HG03039 (cell line): ENCODE results near the gene OR2H2.

Source experiments
- ATAC-seq: cut with Tn5 transposase; IDR thresholded peaks from one replicate; pipeline ENCODE4 v1.9.1; 2021; ENCODE audit warnings: mild to moderate bottlenecking, moderate library complexity; ENCODE audit not compliant: unreplicated experiment

Gene OR2H2

DNA sequence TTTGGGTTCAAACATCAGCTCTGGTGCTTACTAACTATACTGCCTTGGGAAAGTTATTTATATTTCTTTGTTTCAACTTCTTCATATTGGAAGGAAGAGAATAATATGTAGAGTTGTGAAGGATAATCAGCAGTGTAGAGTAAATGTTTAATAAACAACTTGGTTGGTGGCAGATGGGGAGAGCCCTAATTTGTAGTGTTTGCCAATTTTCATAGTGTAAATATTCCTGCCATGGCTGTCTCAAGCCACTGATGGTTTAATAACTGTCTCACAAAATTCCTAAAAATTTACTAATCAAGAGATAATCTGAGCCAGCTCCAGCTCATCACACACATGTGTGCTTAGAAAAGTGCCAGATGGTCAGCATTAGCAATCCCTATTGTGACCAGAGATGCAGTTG lies at the start of gene OR2H2:
Gene OR2H2 (plus strand): TSS at position 301 of the 400 bp plus-strand sequence. CDS start 2,824 bp downstream, outside the sequence.
- no peak for ATAC-seq

DNA sequence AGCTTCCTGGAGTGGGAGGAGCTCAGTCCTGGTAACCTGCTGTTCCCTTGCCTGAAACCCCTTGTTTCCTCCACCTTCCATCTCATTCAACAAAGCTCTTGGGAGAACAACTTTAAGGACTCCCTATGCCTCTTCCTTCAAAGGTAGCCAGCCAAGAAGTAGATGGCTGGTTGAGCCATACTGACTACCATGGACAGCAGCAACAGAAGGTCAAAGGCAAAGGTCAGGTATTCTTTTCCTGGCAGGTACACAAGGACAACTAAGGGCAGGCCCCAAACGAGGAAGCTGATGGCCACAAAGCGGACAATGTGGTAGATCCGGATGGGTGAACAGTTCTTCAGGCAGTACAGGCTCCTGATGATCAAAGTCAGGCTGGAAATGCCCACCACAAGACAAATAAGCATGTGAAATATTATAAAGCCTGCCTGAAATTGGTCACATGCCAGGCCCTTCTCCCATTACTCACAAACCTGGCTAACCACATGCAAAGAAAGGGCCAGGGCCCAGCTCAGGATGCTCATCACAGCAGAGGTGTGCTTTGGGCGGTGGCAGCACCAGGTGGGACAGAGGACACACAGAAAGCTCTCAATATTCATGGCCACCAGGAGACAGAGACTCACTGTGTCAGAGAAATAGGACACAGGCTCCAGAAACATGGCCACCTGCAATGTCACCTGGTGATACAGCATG lies 47.1 kb upstream of the OR2H2 start:
- no peak for ATAC-seq

DNA sequence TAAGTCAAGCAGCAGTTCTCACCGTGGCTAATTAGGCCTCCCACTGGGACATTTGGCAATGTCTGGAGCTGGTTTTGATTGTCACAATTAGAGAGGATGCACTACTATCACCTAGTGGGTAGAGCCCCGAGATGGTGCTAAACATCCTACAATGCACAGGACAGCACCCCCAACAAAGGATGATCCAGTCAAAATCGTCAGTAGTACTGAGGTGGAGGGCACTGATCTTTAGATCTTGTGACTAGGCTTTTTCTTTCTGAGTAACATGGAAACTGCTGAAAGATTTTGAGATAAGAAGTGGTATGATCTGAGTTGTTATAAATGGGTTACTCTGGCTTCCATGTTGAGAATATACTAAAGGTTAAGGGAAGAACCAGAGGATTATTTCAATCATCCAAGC lies 37.3 kb upstream of the OR2H2 start:
- no peak for ATAC-seq

DNA sequence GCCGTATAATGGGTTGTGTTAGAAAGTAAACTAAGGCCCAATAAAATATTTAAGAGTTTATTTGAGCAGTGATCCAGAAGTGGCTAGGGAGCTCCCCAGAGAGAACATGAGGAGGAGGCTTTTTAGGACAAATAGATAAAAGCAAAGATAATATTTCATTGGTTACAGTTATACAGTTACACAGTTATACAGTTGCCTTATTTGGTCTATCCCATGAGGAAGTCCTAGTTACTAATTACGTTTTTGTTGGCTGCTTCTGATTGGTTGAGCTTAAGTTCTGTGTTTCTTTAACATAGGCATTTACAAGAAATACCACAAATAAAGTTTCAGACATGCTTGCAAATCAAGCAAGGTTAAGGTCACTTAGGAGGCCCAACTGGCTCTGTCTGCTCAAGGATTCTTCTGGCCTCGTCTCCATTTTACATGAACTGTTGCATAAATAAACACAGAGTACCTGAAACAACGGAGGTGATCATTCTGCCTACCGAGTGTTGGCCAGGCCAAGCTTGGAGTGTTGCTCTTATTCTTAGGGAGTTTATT lies 32.3 kb upstream of the OR2H2 start:
- no peak for ATAC-seq

DNA sequence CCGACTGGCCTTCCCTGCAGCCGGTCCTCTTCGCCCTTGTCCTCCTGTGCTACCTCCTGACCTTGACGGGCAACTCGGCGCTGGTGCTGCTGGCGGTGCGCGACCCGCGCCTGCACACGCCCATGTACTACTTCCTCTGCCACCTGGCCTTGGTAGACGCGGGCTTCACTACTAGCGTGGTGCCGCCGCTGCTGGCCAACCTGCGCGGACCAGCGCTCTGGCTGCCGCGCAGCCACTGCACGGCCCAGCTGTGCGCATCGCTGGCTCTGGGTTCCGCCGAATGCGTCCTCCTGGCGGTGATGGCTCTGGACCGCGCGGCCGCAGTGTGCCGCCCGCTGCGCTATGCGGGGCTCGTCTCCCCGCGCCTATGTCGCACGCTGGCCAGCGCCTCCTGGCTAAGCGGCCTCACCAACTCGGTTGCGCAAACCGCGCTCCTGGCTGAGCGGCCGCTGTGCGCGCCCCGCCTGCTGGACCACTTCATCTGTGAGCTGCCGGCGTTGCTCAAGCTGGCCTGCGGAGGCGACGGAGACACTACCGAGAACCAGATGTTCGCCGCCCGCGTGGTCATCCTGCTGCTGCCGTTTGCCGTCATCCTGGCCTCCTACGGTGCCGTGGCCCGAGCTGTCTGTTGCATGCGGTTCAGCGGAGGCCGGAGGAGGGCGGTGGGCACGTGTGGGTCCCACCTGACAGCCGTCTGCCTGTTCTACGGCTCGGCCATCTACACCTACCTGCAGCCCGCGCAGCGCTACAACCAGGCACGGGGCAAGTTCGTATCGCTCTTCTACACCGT lies 31.5 kb upstream of the OR2H2 start:
- ATAC-seq: no peak

DNA sequence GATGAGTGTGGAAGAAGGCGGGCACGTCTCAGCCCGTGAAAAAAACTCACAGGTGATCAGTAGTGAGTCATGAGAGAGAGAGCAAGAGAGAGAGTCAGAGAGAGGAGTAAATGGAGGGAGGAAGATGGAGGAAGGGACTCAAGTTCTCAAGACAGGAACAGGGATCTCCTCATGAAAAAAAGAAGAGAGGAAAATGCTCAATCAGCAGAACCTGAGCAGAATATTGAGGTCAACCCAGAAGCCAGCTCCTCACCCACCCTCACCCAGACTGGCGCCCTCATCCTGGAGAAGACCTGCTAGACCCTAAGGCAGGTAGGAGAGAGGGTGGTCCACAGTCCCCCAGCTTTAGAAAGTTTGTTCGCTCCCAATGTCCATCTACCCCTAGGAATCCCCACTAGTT lies 30.2 kb upstream of the OR2H2 start:
- ATAC-seq: no peak

DNA sequence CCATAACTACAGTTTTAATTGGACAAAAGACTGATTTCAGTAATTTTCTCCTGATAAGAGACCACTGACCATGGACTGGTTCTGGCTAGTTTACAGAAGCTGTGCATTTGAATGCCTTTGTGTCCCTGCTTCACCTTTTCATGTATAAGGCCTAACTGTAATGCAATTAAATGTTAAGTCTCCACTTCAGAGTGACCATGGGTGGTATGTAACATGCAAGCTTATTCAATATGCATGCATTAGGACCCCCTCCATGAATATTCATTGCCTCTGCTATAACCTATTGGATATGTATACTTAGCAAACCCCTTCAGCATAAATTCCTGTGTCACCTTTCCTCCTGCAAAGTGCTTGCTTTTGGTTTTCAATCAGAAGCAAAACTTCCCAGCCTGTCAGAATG lies 27.6 kb upstream of the OR2H2 start:
- ATAC-seq: no peak

DNA sequence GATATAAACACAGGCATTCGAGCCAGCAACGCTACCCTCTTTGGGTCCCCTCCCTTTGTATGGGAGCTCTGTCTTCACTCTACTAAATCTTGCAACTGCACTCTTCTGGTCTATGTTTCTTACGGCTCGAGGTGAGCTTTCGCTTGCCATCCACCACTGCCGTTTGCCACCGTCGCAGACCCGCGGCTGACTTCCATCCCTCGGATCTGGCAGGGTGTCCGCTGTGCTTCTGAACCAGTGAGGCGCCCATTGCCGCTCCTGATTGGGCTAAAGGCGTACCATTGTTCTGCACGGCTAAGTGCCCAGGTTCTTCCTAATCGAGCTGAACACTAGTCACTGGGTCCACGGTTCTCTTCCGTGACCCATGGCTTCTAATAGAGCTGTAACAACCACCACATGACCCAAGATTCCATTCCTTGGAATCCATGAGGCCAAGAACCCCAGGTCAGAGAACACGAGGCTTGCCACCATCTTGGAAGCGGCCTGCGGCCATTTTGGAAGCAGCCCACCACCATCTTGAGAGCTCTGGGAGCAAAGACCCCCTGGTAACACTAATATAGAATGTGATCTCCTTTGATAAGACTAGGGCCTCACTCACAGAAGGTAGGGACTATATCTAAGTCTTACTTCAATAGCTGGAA lies 26.4 kb upstream of the OR2H2 start:
- no peak for ATAC-seq

DNA sequence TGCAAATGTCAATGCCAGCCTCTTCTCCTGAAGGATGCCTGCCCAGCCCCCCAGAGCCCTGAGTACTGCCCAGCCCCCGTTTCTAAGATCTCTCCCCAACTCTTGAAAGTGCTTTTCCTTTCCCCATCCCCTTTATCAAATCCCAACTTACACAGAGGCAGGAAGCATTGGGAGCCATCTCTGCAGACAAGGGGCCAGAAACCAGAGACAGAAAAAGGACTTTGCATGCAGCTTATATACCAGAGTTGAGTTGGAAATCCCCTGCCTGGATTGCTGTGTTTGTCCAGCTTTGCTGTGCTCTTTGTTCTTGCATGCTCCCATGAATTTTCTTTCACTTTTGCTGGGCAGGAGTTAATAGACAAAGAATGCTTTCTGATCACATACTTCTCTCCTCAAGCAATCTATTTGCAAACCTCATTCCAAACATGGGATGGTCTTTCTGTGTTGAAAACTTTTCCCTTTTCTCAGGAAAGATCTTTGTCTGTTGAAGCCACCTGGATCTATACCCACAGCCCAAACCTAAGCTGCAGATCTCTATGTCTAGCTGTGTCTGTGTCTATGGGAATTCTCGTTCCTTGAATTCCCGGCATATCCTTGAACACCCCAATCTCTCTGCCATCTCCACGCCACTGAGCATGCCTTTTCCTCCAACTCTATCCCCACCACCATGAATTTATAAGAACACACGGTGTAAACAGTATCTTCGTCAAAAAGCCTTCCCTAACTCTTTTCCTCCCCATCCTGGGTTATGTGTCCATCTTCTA lies 25.2 kb upstream of the OR2H2 start, which contains the start of gene UBD:
Gene UBD (minus strand): TSS at position 209 of the 764 bp plus-strand sequence. CDS start 31 bp downstream, at position 178.
- ATAC-seq: no peak

DNA sequence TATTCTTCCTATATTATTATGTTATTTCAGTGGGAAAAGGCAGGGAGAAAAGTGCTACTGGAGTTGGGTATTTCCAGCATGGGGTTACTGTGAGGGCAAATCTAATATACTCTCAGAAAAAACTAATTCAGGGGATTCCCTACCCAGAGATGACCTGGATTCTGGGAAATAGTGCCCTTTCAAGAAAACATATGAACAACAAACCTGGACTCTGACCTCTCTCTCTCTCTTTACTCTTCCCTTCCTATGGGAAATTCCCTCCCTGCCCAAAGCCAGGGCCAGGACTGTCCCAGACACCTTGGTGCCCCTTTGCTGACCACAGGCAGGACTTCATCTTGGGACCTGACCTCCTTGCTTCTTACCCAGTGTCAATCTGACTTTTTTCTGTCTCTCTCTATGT lies 23.8 kb upstream of the OR2H2 start:
- no peak for ATAC-seq

DNA sequence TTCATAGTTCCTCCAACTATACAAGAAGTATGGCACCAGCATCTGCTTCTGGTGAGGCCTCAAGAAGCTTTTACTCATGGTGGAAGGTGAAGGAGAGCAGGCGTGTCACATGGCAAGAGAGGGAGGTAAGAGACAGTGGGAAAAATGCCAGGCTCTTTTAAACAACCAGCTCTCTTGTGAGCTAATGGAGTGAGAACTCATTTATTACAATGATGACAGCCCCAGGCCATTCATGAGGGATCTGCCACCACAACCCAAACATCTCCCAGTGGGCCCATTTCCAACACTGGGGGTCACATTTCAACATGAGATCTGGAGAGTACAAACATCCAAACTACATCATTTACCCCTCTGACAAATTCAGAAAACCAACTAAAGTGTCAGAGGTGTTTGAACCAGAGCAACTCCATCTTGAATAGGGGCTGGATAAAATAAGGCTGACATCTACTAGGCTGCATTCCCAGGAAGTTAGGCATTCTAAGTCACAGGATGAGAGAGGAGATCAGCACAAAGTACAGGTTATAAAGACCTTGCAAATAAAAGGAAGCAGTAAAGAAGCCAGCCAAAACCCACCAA lies 23.2 kb upstream of the OR2H2 start:
- ATAC-seq: no peak

DNA sequence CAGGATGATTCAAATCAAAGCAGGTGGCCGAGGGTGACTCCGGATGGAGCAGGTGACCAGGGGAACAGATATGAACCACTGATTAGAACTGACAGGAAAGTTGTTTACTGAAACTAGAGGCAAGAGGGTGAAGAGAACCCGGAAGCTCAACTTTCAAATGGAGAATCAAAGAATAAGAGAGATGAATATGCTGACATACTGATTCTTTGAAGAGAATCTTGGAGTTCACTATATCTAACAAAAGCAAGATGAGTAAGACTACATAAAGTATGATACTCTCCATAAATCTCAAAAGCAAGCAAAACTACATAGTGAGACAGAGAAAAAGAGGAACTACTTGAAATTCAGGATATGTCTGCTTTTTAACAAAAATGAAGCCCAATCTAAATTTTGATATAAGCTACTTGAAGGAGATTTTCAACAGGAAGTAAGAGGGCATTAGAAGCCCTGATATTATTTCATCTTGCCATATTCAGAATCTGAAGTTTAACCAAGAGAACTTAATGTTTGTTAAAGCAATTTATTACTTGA lies 21.4 kb upstream of the OR2H2 start:
- no peak for ATAC-seq

DNA sequence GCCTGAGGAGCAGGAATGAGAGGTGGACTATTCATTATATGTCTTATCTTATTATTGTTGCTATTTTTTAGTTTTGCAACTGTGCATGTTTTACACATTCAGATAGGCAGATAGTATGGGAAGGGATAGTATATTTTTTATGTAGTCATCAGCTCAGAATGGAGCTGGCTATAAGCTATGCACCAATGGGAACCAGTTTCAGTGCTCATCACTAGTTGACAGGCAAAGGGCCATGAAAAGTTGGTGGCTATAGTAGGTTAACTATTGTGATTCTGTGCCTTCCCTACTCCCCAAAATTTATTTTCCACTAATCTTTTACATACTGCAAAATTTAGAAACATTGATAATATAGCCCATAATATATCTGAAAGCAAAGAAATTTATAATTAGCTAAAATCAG lies 20.0 kb upstream of the OR2H2 start:
- no peak for ATAC-seq

DNA sequence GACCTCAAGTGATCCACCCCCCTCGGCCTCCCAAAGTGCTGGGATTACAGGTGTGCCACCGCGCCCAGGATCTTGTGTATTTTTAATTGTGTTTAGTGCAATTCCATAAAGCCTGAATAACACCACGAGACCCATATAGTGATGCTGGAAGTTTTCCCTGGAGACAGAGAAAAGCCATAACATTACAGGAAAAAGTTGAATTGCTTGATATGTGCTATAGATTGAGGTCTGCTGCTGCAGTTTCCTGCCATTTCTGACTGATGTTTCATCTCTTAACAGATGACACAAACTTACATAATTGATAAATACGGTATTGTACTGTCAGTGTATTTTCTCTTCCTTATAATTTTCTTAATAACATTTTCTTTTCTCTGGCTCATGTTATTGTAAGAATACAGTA lies 18.1 kb upstream of the OR2H2 start:
- no peak for ATAC-seq

DNA sequence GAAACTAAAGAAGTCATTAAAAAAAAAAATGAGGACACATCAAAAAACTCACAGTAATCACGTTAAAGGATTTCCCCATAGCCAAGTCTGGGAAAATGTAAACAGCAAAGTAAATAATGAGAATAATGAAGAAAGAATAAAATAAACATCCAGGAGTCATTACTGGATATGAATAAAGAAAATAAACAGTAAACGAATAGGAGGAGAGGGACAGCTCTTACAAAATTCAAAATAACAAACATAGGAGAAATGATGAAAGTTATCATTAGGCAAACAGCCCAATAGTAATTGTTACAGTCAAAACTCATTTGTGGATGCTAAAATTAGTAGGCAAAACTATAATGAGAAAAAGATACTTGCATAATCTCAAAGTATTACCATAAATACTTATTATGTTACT lies 17.4 kb upstream of the OR2H2 start:
- no peak for ATAC-seq

DNA sequence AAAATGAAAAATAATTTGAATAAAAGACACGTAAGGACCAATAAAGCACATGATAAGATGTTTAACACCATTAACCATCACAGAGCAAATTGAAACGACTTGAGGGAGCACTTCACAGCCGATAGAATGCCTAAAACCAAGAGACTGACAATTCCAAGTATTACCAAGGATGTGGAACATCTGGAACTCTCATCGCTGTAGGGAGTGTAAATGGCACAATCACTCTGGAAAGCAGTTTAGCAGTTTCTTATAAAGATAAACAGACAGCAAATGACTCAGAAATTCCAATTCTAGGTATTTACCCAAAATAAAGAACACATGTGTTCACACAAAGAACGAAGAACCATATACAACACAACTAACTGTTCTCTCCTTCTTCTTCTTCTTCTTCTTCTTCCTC lies 16.9 kb upstream of the OR2H2 start:
- no peak for ATAC-seq

DNA sequence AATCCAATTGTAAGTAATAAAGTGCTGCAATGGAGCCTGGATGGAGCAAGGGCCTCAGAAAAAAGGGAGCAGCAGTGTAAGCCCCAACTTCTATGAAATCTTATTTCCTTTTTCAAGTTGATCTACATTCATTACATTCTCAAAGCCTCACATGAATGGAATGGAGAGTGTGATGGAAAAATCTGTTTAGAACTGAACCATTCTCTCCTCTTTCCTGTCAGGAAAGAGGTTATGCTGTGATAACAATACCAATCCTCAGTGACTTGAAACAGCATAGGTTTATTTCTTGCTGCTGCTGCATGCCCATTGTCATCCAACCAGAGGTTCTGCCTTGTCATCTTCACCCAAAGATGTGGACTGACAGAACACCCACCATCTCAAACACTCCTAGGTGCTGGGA lies 8.9 kb upstream of the OR2H2 start:
- ATAC-seq: no peak

DNA sequence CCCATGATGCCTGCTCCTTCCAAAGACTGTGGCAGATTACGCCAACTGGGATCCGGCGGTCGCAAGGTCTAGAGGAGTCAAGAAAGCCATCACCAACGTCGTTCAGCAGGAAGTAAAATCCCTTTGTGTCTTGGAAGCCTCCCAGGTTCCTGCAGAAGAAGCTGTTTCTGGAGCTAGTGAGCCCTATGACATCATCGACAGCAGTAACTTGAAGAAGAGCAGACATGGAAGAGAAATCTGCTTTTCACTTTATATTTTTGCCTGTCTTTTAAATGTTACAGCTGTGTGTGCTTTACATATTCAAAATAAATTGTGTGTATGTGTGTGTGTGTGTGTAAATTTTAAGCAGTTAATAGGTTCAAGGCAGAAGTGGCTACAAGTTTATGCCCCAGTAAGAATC lies 7.4 kb upstream of the OR2H2 start:
- ATAC-seq: no peak

DNA sequence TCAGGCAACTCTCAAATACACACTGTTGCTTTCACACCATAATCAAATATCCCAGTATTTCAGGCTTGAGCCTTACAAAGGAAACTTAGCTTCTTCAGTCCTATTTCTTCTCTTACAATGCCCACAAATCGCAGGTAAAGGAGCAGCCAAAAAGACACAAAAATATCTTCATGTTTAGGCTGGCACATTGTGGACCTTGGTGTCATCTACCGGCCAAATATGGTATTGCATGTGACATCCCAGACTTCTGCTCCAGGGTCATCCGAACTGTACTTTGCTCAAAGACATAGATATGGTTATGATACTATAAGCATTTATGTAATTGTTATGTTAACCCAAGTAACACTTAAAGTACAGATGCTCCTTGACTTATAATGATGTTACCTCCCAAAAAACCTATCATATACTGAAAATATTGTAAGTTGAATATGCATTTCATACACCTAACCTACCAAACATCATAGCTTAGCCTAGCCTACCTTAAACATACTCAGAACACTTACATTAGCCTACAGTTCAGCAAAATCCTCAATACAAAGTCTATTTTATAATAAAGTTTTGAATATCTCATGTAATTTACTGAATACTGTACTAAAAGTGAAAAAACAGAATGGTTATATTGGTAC lies 4.6 kb downstream of the OR2H2 start:
- ATAC-seq: no peak
